T-helper 22 cell (primary cell): ENCODE results near the gene ZFHX2.
"Not testable (repeated sequence)": the region's sequence is repeated elsewhere in the genome, so short reads cannot be mapped to it uniquely, and the experiment has no call there.

Source experiments
- DNase-seq: peaks from one replicate; pipeline ENCODE4 v3.0.0-alpha.2; 2020; ENCODE audit warnings: low read depth

Gene ZFHX2

DNA sequence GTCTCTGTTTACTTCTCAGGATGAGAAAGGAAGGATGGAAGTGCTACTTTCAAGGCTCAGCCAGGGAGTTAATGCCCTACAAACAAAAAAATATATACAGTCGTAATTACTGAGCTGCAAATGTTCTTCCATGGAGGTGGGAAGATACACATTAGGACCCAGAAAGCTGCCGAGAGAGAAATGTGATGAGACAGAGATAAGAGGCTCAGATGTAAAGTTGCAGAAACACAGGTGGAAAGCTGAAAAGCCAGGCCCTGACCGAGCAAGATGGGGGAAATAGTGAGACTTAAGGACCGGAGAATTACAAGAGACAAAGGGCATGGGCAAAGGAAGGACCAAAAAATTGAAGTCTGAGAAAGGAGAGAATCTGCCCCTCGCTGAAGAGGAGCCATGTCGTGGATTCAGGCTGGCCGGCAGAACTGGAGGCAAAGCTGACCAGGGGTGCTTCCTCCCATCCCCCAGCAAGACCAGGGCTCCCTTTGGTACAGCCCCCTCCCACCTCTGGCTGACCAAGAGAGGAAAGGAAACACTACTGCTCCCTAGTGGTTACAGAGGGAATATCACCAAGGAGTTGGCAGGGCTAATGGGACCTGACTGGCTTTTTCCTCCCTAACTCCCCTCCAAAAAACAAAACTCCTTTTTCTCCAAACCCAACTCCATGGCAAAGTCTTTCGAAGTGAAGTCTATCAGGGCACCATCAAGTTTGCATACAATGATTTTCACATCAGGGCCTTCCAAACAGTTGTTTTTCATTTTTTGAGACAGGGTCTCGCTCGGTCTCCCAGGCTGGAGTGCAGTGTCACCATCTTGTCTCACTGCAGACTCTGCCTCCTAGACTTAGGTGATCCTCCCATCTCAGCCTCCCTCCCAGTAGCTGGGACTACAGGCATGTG, 12.1 kb downstream of the ZFHX2 start:
- DNase-seq: no peak

DNA sequence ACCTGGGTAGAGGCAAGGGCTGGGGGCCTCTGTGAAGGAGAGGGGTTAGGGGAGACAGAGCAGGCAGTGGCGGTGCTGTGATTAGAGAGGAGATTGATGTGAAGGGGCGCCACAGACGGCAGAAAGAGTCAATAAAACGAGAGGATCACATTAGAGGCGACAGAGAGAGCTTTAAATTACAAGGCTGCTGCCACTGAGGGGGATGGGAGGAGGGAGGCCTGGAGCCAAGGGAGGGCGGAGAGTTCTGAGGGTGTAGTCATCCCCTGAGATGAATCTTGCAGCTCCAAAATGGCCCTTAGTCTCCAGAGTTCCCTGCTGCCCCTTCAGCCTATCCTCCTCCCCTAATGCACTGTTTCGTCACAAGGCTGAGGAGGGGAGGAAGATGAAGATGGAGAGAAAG, 12.8 kb downstream of the ZFHX2 start:
- DNase-seq: no peak

DNA sequence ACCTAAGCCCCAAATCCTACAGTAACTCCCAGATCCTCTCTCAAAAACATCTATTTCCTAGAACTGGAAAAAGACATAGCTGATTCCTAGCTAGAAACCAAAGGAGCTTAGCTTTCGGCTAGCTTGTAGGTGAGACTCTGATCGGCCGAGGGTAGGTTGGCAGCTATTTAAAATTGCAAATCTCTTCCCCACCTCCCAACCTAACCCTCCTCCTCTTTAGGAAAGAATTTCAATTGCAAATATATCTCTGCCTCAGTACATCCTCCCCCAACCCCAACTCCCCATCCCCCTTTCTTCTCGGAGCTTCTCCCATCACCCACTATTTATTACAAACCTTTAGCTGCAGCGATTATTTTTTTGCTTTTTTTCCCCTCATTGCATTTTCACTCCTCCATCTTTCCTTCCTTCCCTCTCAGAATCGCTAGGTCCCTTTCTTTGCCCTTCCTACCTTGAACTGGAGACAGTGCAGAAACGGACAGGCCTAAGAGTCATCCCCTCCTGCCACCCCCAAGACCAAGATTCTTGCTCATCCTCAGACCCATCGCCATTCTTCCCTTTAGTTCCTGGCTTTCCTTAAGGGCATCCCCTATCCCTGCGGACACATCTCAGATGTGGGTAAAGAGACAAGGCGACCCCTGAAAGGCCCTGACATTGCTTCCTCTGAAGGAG, 13.4 kb downstream of the ZFHX2 start:
- DNase-seq: no peak

DNA sequence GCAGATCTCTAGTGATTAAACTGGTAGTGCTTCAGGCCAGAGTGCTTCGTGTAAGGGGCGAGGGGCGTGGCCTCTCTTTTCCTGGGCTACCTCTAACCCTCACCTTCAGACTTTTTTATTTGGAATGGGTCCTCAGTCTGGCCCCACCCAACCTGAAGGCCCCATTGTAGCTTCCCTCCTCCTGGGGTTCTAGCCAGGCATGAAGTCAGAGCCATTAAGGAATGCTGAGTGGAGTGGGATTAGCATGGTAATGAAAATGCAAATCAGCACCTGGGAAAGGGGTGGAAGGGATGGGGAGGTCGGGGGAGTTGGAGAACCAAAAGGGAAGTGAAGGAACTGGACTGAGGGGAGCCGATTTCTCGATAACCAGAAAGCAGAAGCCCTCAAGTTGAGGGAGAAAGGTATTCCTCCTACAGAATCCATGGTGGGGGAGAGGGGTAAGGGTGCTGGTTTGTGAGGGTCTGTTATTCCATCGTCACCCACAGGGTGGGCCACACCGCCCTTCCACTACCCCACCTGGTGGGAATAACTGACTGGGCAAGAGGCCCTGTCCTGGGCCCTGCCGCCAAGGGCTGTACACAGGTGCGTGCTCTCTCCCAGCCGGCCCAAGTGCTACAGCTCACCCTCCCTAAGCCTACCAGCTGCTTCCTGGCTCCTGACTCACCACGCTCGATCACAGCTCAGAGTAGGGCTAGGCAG, 14.1 kb downstream of the ZFHX2 start:
- DNase-seq: no peak

DNA sequence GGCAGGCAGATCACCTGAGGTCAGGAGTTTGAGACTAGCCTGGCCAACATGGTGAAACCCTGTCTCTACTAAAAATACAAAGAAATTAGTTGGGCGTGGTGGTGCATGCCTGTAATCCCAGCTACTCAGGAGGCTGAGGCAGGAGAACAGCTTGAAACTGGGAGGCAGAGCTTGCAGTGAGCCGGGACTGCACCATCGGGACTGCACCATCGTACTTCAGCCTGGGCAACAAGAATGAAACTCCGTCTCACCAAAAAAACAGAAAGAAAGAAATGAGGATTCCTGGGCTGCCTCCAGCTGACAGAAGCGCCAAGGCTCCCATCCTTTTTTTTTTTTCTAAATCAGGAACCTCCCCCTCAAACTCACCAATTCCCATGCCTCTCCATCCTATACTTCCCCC, 14.7 kb downstream of the ZFHX2 start:
- DNase-seq: not testable (repeated sequence)

DNA sequence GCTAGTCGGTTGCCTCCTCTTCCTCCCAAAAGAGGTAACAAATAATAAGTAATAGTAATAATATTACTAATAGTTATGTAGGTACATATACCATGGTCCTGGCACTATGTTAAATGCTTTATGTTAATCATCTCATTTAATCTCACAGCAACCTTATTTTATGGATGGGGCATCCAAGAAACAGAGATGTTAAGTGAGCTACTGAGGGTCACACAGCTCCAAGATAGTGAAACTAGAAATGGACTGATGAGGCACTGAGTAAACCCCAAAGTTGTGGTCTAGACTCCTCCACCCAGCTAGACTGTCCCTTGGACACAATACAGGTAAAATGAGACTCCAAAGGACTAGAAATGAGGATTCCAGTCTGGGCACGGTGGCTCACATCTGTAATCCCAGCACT, 15.1 kb downstream of the ZFHX2 start:
- no peak for DNase-seq

DNA sequence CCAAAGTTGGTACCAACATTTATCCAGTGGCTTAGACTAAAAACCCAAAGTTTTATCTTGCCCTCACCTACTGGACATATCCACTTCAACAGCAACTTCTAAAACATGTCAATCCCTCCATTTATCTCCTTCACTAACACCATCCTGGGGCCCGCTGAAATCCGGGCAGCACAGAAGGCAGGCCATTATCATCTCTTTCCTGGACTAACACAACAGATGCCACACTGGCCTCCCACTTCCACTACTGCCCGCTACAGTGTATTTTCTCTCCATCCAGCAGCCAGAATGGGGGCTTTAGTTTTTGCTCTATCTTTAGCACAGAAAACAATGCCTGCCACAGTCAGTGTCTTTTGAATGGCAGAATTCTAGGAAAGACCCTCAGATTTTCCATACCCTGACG, 15.6 kb downstream of the ZFHX2 start:
- DNase-seq: no peak

DNA sequence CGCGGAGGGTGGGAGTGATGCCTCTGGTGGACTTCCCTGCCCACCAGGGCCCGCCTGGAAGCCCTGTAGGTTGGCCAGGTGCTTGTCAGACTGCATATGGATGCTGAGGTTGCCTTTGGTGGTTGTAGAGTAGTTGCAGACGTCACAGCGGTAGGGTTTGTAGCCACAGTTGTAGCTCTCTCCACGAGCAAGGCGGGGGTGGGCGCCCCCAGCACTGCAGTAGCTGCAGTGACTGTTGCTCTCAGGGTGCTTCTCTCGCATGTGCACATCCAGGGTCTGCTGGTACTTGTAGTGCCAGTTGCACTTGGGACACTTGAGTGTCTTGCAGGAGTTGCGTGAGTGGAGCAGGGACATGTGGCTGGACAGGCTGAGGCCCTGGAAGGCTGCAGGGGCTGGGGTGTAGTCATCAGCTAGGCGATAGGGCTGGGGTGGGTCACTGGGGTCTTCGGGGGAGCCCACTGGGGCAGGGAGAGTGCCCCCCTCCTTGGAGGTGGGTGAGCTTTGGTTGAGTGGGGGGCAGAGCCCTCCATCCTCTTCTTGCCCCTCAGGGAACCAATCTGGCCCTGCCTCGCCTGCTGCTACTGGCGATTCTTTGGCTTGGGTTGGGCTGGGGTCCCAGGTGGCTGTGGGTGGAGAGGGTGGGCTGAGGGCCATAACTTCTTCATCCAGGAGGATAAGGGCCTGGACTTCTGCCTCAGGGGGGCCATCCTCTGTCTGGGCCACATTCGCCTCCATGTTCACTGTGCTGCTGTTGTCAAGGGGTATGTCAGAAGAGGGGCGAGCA, 17.7 kb downstream of the ZFHX2 start:
- DNase-seq: no peak

DNA sequence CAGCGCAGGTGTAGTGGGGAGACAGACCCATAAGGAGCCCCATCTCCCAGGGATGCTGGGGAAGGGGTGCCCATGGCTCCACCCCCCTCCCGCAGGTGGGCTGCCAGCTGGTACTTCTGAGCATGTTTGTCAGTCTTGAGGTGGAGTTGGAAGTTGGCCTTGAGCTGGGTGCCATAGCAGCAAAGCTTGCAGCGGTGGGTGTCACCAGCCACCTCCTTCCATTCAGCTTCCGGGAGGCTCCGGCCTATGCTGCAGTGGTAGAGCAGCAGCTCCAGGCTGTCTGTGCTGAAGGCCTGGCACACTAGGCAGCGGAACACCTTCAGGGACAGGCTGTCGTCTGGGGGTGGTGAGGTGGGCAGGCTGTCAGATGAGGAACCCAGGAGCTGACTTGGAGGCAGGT, 18.9 kb downstream of the ZFHX2 start:
- no peak for DNase-seq

DNA sequence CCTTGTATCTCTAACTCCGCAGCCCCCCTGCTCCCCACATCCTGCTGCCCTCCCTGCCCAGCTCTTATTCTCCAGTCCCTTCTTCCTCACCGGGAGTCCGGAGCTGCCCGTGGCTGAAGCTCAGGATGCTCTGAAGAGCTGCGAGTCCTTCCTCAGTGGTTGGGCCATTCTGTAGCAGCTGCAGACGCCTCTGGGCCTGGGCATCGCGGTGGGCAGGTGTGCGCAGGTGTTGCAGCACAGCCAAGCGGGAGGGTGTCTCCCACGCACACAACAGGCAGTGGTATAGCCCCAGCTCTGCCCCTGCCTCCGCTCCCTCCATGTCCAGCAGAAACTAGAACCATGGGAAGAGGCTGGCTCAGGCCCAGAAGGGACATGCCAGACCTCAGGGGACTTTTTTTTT, 20.2 kb downstream of the ZFHX2 start:
- DNase-seq: no peak

DNA sequence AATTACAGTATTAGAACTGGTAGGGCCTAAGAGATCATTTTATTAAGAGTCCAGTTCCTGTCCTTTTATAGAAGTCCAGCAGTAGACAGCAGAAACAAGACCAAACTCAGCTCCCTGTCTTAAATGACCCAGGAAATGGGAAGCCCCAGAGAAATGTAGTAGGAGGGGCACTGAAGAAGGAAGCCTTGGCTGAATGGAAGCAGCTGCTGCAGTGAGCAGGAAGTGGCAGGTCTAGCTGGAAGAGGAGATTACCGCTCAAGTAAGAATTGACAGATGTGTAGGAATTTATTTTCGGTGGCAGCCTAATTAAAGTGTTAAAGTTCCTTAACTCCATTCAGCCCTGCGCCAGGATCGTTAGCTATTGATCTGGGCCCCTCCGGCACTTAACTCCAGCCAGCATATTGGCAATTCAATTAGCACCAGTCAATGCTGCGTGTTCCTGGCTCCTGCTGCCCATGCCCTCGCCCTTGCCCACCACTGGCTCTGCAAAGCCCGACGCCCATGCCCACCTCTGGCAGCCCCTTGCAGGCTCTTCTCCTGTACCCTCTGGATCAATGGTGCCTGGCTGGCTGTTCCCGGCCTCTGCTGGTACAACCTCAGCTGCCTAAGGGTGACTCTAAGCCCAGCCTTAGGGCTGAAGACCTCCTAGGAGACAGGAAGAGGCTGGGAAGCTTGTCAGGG, 21.1 kb downstream of the ZFHX2 start:
- DNase-seq: no peak

DNA sequence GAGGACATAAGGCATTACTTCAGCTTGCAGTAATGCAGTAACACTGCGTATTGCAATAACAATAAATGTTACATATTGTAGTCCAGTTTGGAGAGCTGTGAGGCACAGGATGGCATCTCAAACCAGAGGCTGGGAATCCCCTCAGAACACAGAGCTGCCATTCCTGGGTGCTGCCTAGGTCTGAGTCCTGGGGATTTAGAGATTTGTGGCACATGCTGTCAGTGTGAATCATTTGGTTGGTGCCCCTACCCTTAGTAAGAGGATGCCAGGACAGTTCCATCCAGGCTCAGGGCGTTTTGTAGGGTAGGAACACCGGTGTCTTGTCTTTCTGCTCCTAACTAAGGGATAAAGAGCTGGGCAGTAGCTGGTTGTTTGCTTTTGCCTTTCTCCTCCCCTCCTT, 22.5 kb downstream of the ZFHX2 start:
- DNase-seq: no peak

DNA sequence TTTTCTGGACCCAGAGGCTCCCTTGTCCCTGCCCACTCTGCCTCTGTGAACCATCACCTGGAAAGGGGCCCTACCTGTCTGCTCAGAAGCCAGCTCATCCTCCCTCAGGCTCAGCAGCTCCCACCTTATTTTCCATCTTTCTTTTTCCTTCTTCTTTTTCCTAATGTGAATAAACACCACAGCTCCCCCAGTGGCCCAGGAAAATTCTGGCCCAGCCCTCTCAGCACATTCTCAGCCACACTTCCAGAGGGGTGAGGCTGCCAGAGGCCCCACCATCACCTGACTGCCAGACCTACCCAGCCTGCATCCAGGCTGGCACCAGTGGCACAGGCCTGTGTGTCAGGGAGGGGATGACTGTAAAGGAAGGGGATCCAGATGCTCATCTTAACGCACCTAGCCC, 23.0 kb downstream of the ZFHX2 start:
- DNase-seq: no peak

DNA sequence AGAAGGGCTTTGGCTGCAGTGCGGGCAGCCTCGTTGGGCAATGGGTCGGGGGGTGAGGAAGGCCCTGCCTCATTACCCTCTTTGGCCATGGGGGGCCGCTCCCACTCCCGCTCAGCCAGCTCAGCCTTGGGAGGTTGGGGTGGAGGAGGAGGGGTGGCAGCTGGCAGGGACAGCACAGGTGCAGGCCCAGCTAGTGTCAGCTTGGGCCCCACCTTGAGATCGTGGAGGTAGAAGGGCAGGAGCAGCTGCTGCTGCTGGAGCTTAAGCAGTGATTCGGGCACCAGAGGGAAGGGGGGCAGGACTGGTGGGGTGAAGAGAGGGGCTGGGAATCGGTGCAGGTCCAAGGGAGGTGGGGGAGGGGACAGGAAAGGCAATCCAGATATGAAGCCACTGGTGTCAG, 26.0 kb downstream of the ZFHX2 start:
- no peak for DNase-seq

DNA sequence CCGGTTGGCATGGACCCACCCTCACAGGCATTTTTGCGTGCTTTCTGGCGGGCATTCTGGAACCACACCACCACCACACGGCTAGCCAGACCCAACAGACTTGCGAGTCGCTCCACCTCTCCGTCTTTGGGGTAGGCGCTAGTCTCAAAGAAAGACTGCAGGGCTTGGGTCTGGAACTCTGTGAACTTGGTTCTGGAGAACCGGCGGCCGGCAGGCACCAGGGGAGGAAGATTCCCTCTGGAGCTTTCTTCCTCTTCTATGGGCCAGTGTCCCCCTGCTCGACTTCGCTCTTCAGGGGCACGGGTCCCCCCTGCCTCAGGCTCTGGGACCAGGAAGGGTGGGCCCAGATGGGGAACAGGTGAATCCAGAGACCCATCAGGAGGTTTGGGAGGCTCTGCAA, 26.6 kb downstream of the ZFHX2 start:
- no peak for DNase-seq

DNA sequence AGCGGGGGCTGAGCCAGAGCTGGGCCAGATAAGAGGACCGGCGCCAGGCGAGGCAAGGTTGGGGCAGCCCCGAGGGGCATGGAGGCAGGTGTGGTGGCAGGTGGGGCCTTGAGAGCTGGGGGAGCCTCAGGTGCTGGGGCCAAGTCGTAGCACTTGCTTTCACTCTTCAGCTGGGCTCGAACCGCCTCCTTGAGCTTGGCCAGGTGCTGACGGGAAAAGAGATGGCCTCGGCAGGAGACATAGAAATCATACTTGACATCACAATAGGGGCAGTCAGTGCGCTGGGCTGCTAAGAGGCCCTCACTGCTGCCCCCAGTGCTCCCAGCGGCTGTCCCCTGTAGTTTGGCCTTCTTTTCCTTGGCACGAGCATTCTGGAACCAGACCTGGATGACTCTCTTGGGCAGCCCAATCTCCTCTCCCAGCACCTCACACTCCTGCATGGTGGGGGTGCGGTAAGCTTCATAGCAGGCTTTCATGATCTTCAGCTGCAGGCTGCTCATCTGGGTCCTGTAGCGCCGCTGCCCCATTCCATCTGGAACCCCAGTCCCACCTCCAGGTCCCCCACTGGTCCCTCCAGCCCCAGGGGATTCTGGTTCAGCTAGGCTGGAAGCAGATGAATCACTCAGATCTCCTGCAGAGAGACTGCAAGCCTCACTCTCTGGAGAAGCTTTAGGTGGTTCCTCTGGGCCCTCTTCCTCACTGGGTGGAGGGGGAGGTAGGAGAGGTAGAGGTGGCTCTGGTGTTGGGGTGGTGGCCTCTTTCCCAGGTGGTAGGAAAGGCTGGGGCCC, 28.1 kb downstream of the ZFHX2 start:
- no peak for DNase-seq

DNA sequence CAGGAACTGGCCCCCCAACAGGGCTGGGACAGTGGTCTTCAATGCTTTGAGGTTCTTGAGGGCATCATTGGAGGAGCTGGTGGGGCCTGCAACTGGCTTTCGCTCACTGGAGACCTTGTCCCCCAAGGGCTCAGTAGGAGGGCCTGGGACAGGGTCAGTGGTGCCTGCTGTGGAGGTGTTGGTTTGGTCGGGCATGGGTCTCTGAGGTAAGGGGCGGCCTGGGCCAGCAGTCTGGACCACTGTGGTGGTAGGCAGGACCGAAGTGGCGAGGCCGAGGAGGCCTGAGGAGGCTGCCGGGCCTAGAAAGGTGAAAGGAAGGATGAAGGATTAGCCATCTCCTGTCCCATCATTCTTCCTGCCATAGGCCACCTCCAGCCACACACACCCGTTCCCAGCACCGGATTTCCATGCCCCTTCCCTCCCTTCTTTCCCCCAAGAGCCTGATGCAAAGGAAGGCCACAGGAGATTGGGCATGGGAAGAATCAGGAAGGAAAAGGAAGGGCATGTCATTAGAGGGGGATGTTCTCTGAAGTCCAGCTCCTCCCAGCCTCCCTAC, 28.8 kb downstream of the ZFHX2 start:
- no peak for DNase-seq

DNA sequence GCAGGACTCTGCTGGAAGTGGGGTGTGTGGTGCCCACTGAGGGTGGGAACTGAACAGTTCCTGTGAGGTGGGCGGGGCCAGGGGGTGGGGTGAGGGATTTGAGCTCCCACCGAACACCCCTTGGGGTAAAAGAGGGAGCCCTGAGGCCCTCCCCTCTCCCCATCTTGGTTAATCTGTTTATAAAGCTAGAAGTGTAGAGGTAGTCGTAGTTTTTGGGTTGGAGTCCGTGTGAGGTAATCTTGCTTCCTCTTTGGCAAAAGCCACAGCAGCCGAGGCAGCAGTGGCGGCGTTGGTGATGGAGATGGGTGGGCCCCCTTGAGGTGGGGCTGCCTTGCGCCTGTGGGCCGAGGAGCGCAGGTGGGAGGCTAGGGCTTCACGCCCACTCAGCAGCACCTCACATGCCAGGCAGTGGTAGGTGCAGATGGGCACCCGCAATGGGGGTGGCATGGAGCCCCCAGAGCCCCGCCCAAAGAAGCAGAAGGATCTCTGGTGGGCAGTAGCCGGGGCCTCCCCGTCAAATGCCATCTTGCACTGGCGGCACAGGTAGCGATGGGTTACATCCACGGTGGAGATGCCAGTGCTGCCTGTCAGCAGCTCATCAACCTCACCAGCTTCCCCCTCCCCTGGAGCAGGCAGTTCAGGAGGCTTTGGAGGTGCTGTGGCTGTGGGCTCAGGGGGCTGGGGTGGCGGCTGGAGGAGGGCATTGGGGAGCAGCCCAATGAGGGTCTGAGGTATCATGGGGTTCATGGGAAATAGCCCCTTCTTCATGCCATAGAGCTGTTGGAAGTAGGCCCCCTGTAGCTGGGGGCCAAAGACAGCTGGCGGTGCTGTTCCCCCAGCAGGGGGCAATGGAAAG, 29.6 kb downstream of the ZFHX2 start:
- no peak for DNase-seq

DNA sequence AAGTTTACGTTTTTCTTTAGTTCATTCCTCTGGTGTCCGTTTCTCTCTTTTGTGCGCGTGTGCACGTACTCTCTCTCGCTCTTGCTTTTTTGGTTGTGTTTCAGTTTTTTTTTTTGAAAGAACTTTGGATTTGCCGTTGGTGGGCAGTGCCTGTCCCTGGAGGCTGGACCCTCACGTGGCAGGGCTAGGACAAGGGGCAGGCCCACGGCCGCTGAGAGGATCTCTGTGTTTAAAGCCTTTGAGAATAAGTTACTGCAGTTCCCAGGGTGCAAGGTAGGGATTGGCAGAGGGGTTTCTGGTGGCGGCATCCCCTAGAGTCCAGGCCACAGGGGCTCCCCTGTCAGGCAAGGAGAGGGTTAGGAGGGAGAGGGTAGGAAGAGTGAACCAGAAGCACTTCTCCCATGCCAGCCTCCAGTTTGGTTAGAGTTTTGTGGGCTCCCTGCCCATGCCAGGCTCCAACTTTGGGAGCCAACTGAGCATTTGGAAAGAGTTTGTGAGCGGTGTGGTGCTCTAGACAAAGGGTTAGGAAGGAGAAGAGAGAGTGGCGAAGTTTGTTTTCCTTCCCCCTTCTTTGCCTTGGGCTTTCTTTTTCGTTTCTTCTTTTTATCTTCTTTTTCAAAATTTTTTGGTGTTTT, 30.5 kb downstream of the ZFHX2 start:
- DNase-seq: no peak
